ENCODE measurements around the gene CDK6.
"Not testable (repeated sequence)": the region's sequence is repeated elsewhere in the genome, so short reads cannot be mapped to it uniquely, and the experiment has no call there.

Gene CDK6

DNA sequence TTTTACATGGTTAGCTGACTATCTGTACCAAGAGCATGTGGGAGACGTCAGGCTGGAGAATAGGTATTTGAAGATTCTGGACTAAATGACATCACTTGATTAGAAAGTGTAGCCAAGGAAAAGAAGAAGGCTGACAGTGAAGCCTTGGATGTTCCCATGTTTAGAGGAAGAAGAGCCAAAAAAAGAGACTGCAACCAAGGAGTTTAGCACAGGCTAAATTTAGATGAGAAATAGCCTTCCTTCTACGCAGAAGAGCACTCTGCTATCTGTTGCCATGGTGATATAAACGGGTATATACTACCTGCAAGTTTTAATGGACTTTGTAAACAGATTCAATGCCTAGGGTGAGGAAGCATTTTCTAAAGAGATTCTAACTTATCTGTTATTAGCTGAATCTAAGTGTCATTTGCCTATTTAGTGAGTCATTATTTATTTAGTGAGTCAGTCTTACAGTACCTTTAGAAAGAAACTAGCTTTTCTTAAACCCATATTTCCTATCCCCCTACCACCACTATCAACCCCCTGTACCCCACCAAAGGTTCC is 69.8 kb downstream of the CDK6 start:
- TF ChIP-seq, protein P1, sequence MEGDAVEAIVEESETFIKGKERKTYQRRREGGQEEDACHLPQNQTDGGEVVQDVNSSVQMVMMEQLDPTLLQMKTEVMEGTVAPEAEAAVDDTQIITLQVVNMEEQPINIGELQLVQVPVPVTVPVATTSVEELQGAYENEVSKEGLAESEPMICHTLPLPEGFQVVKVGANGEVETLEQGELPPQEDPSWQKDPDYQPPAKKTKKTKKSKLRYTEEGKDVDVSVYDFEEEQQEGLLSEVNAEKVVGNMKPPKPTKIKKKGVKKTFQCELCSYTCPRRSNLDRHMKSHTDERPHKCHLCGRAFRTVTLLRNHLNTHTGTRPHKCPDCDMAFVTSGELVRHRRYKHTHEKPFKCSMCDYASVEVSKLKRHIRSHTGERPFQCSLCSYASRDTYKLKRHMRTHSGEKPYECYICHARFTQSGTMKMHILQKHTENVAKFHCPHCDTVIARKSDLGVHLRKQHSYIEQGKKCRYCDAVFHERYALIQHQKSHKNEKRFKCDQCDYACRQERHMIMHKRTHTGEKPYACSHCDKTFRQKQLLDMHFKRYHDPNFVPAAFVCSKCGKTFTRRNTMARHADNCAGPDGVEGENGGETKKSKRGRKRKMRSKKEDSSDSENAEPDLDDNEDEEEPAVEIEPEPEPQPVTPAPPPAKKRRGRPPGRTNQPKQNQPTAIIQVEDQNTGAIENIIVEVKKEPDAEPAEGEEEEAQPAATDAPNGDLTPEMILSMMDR (IDR thresholded peaks at IDR 0.05; ENCODE audit: low read depth, low read length, missing control alignments) = no peak
- in situ Hi-C loops (cut with HindIII; ENCODE audit: low sequenced_read_pairs) = no loop called here
- H3K4me3 ChIP-seq (ENCODE audit: low read depth, low read length) = no peak overlapping the region
- DNase-seq (ENCODE audit: low read depth) = no peak

GRCh38 chr7:92765725-92766124 is 70.6 kb downstream of the CDK6 start:
- TF ChIP-seq, protein P1 (IDR thresholded peaks at IDR 0.05; ENCODE audit: low read depth, low read length, missing control alignments) = no peak
- H3K4me3 ChIP-seq (ENCODE audit: low read depth, low read length) = no peak overlapping the region
- in situ Hi-C loops (cut with HindIII; ENCODE audit: low sequenced_read_pairs) = no loop called here
- DNase-seq (ENCODE audit: low read depth) = no peak

GRCh38 chr7:92763636-92764423 is 72.5 kb downstream of the CDK6 start:
- TF ChIP-seq, protein P1 (IDR thresholded peaks at IDR 0.05; ENCODE audit: low read depth, low read length, missing control alignments) = no peak
- no peak for DNase-seq (ENCODE audit: low read depth)
- in situ Hi-C loops (cut with HindIII; ENCODE audit: low sequenced_read_pairs) = no loop called here
- H3K4me3 ChIP-seq (ENCODE audit: low read depth, low read length) = no peak overlapping the region

GRCh38 chr7:92762851-92763250 is 73.5 kb downstream of the CDK6 start:
- in situ Hi-C loops (cut with HindIII; ENCODE audit: low sequenced_read_pairs) = no loop called here
- TF ChIP-seq, protein P1 (IDR thresholded peaks at IDR 0.05; ENCODE audit: low read depth, low read length, missing control alignments) = no peak
- no peak overlapping the region for H3K4me3 ChIP-seq (ENCODE audit: low read depth, low read length)
- DNase-seq (ENCODE audit: low read depth) = no peak

- no peak for DNase-seq (ENCODE audit: low read depth)
- TF ChIP-seq, protein P1 (IDR thresholded peaks at IDR 0.05; ENCODE audit: low read depth, low read length, missing control alignments) = no peak
- H3K4me3 ChIP-seq (ENCODE audit: low read depth, low read length) = no peak overlapping the region
- in situ Hi-C loops (cut with HindIII; ENCODE audit: low sequenced_read_pairs) = no loop called here
These were observed 74.8 kb downstream of the CDK6 start for GRCh38 chr7:92761391-92762097.

DNA sequence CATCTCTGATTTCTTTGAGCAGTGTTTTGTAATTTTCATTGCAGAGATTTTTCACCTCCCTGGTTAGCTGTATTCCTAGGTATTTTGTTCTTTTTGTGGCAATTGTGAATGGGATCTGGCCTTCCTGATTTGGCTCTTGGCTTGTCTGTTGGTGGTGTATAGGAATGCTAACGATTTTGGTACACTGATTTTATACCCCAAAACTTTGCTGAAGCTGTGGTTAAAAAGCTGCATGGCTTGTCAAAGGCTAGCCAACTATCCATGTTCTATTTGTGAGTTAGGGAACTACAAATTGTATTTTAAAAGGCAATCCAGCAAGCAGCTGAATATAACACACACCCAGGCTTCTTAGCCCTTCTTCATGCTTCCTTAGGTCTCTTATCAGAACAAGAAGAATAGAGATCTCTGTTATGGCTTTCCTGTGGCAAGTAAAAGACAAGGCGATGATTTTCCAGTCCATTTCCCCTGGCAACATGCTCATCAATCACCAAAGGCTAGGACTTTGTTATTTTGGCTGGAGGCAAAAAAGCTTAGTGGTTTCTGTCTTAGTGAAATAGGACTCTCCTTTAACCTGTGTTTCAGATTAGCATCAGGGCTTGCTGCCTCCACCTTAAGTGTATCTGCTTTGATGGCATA is 77.5 kb downstream of the CDK6 start:
- no peak overlapping the region for H3K4me3 ChIP-seq (ENCODE audit: low read depth, low read length)

GRCh38 chr7:92757311-92757910 is 79.0 kb downstream of the CDK6 start:
- H3K4me3 ChIP-seq (ENCODE audit: low read depth, low read length); DNase-seq (ENCODE audit: low read depth); in situ Hi-C loops (cut with HindIII; ENCODE audit: low sequenced_read_pairs): not testable (repeated sequence)

More for the DNA sequence above, 77.5 kb downstream of the CDK6 start:
- in situ Hi-C loops (cut with HindIII; ENCODE audit: low sequenced_read_pairs) = no loop called here
- TF ChIP-seq, protein P1 (IDR thresholded peaks at IDR 0.05; ENCODE audit: low read depth, low read length, missing control alignments) = no peak
- DNase-seq (ENCODE audit: low read depth) = peak; percentile 82
